ENCODE results near the gene PTEN.

The PTEN gene

DNA sequence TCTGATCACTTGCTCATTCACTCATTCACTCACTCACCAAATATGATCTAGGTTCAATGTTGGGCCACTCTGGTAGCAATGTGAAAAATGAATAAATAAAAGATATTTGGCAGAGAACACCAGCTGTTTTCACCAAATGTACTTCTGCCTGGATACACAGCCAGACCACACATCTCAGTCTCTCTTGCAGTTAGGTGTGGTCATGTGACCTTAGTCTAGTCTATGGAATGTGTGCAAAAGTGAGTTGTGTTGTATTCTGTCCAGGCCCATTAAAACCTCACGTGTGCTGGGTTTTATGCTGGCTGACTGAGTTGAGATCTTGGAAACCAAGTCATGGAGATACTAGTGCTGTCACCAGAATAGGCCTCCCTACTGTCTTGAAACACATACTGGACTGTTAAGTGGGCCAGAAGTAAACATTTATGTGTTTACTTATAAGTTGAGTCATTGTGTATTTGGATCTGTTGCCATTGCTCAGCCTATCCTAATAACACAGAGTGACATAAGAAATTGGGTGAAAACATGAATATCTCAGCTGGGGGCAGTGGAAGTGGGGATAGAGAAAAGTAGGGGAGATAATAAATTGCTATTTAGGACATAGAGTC is 145.5 kb downstream of the PTEN start:
- H3K4me2 ChIP-seq: no peak overlapping the region
- no peak overlapping the region for H3K27ac ChIP-seq
- no peak overlapping the region for H3K4me3 ChIP-seq (IDR thresholded peaks at IDR 0.05; ENCODE audit: insufficient read depth, low read depth, low read length)
- H2AFZ ChIP-seq (ENCODE audit: low read depth): no peak overlapping the region
- TF ChIP-seq CTCF (conservative IDR thresholded peaks at IDR 0.05; ENCODE audit: low read depth, low read length): no peak
- H4K20me1 ChIP-seq (ENCODE audit: insufficient read depth): no peaks in the 10 kb centered on the region
- H3K9ac ChIP-seq: no peak overlapping the region
- no peaks in the 10 kb centered on the region for H3K4me1 ChIP-seq (ENCODE audit: low read depth, poor library complexity, severe bottlenecking)
- H3K79me2 ChIP-seq (ENCODE audit: insufficient read depth, low read depth): no peaks in the 10 kb centered on the region
- H3K36me3 ChIP-seq (ENCODE audit: insufficient read depth): no peaks in the 10 kb centered on the region
- no peaks in the 10 kb centered on the region for H3K27me3 ChIP-seq (ENCODE audit: insufficient read depth, low read depth)

GRCh38 chr10:88012641-88013040 is 149.2 kb downstream of the PTEN start:
- no peak overlapping the region for H3K4me3 ChIP-seq (IDR thresholded peaks at IDR 0.05; ENCODE audit: insufficient read depth, low read depth, low read length)
- H3K4me1 ChIP-seq (ENCODE audit: low read depth, poor library complexity, severe bottlenecking): no peaks in the 10 kb centered on the region
- no peaks in the 10 kb centered on the region for H3K27me3 ChIP-seq (ENCODE audit: insufficient read depth, low read depth)
- H3K4me2 ChIP-seq: no peak overlapping the region
- no peak for TF ChIP-seq CTCF (conservative IDR thresholded peaks at IDR 0.05; ENCODE audit: low read depth, low read length)
- no peaks in the 10 kb centered on the region for H3K36me3 ChIP-seq (ENCODE audit: insufficient read depth)
- no peaks in the 10 kb centered on the region for H4K20me1 ChIP-seq (ENCODE audit: insufficient read depth)
- no peak overlapping the region for H3K9ac ChIP-seq
- H3K27ac ChIP-seq: no peak overlapping the region
- no peak overlapping the region for H2AFZ ChIP-seq (ENCODE audit: low read depth)
- no peaks in the 10 kb centered on the region for H3K79me2 ChIP-seq (ENCODE audit: insufficient read depth, low read depth)

DNA sequence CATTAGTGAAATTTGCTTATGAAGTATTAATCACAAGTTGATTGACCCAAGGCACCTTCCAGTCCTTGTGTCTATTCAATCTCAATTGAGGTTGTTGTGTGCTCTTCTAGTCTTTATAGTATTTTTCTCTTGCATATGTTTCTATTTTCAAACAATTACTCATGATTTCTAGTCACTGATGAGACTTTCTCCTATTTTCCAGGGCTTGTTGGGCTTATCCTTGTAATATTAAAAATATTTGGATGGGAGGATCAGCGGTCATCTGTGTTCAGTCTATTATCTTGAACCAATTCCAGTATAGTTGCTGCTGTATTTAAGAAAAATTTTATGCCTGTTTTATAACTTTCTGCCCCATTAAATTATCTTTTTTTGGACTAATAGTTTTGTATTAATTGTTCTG is 154.4 kb downstream of the PTEN start:
- no peak for TF ChIP-seq CTCF (conservative IDR thresholded peaks at IDR 0.05; ENCODE audit: low read depth, low read length)
- no peaks in the 10 kb centered on the region for H3K79me2 ChIP-seq (ENCODE audit: insufficient read depth, low read depth)

GRCh38 chr10:88019753-88020152 is 156.3 kb downstream of the PTEN start:
- no peak for TF ChIP-seq CTCF (conservative IDR thresholded peaks at IDR 0.05; ENCODE audit: low read depth, low read length)
- Histone ChIP-seq H4K20me1 (ENCODE audit: insufficient read depth) (no peaks in the 10 kb centered on the region), H3K27me3 (ENCODE audit: insufficient read depth, low read depth) (no peaks in the 10 kb centered on the region), H3K36me3 (ENCODE audit: insufficient read depth) (no peaks in the 10 kb centered on the region), H3K4me2 (no peak overlapping the region), H3K4me3 (IDR thresholded peaks at IDR 0.05; ENCODE audit: insufficient read depth, low read depth, low read length) (no peak overlapping the region), H3K9ac (no peak overlapping the region), H2AFZ (ENCODE audit: low read depth) (no peak overlapping the region), H3K79me2 (ENCODE audit: insufficient read depth, low read depth) (no peaks in the 10 kb centered on the region), H3K4me1 (ENCODE audit: low read depth, poor library complexity, severe bottlenecking) (no peaks in the 10 kb centered on the region), H3K27ac (no peak overlapping the region)

More for the DNA sequence above, 154.4 kb downstream of the PTEN start:
- H3K4me3 ChIP-seq (IDR thresholded peaks at IDR 0.05; ENCODE audit: insufficient read depth, low read depth, low read length): no peak overlapping the region
- H3K4me2 ChIP-seq: no peak overlapping the region
- no peak overlapping the region for H3K9ac ChIP-seq
- no peaks in the 10 kb centered on the region for H3K36me3 ChIP-seq (ENCODE audit: insufficient read depth)
- no peak overlapping the region for H2AFZ ChIP-seq (ENCODE audit: low read depth)
- no peaks in the 10 kb centered on the region for H4K20me1 ChIP-seq (ENCODE audit: insufficient read depth)
- no peaks in the 10 kb centered on the region for H3K27me3 ChIP-seq (ENCODE audit: insufficient read depth, low read depth)
- no peak overlapping the region for H3K27ac ChIP-seq
- H3K4me1 ChIP-seq (ENCODE audit: low read depth, poor library complexity, severe bottlenecking): no peaks in the 10 kb centered on the region

Data from KMS-11 (cell line).